Measurements from ENCODE around the gene TLE6. TPM values are rescaled to one million over a fixed set of nuclear protein-coding genes. Genes with fewer than 3 reads are reported as not detected.

Gene TLE6
- total and polyA plus RNA-seq, 2 donors = 1.4 to 4.9 TPM

- Histone ChIP-seq H3K27me3 (ENCODE audit: control insufficient read depth in 2 of 2, insufficient read depth in 1 of 2, low read length in 1 of 2) (peaks cover 0 to 27% of the 10 kb centered on the region in 2 donors), H3K4me3 (ENCODE audit: low read length in 2 of 2) (peak overlapping the region in 1 of 2 donors; percentile 15), H3K27ac (ENCODE audit: low read depth in 1 of 2, low read length in 1 of 2) (no peak overlapping the region), H3K9me3 (ENCODE audit: control insufficient read depth in 2 of 2, insufficient read depth in 1 of 2, low read length in 1 of 2) (peaks cover 0 to 7% of the 10 kb centered on the region in 2 donors), H3K36me3 (ENCODE audit: control insufficient read depth in 2 of 2, insufficient read depth in 2 of 2, low read length in 1 of 2) (no peaks in the 10 kb centered on the region), H3K4me1 (ENCODE audit: control insufficient read depth in 2 of 2, insufficient read depth in 2 of 2, low read length in 2 of 2) (peaks cover 17 to 30% of the 10 kb centered on the region in 2 donors)
- WGBS = 54% methylated on average over 15 of the region's 15 CpGs
- no peak for DNase-seq (ENCODE audit: low read depth in 6 of 9, low spot score in 9 of 9)
Observed at GRCh38 chr19:3042621-3043267, 65.4 kb downstream of the TLE6 start.

Other genes starting within 250 kb of the TLE6 start
- gene SLC39A3, start 237.5 kb upstream of the TLE6 start, total RNA-seq = 21.2 TPM
- gene SLC39A3, start 237.5 kb upstream of the TLE6 start, polyA plus RNA-seq = 19.2 TPM
- gene SGTA, start 194.3 kb upstream of the TLE6 start, total RNA-seq = 29.4 TPM
- gene SGTA, start 194.3 kb upstream of the TLE6 start, polyA plus RNA-seq = 55.4 TPM
- 62.7 TPM for gene THOP1, start 192.1 kb upstream of the TLE6 start, total RNA-seq
- gene THOP1, start 192.1 kb upstream of the TLE6 start, polyA plus RNA-seq = 93.9 TPM
- 4.4 TPM for gene ZNF554, start 157.7 kb upstream of the TLE6 start, total RNA-seq
- 7.1 TPM for gene ZNF554, start 157.7 kb upstream of the TLE6 start, polyA plus RNA-seq
- gene ZNF555, start 136.1 kb upstream of the TLE6 start, total RNA-seq = 4.2 TPM
- gene ZNF555, start 136.1 kb upstream of the TLE6 start, polyA plus RNA-seq = 4.2 TPM
- 0.33 TPM for gene ZNF556, start 110.2 kb upstream of the TLE6 start, total RNA-seq
- 0.16 TPM for gene ZNF556, start 110.2 kb upstream of the TLE6 start, polyA plus RNA-seq
- 3.3 TPM for gene ZNF57, start 76.6 kb upstream of the TLE6 start, total RNA-seq
- 7.8 TPM for gene ZNF57, start 76.6 kb upstream of the TLE6 start, polyA plus RNA-seq
- 7.7 TPM for gene ZNF77, start 32.6 kb upstream of the TLE6 start, total RNA-seq
- 4.6 TPM for gene ZNF77, start 32.6 kb upstream of the TLE6 start, polyA plus RNA-seq
- gene TLE2, start 51.7 kb downstream of the TLE6 start, total RNA-seq = 2.0 TPM
- gene TLE2, start 51.7 kb downstream of the TLE6 start, polyA plus RNA-seq = 16.8 TPM
- gene TLE5, start 84.9 kb downstream of the TLE6 start, total RNA-seq = 302 TPM
- 540 TPM for gene TLE5, start 84.9 kb downstream of the TLE6 start, polyA plus RNA-seq
- gene GNA11, start 116.8 kb downstream of the TLE6 start, total RNA-seq = 6.8 TPM
- gene GNA11, start 116.8 kb downstream of the TLE6 start, polyA plus RNA-seq = 18.4 TPM
- 58.5 TPM for gene GNA15, start 158.5 kb downstream of the TLE6 start, total RNA-seq
- 21.8 TPM for gene GNA15, start 158.5 kb downstream of the TLE6 start, polyA plus RNA-seq
- 24.2 TPM for gene S1PR4, start 201.2 kb downstream of the TLE6 start, total RNA-seq
- gene S1PR4, start 201.2 kb downstream of the TLE6 start, polyA plus RNA-seq = 18.6 TPM
- gene NCLN, start 208.4 kb downstream of the TLE6 start, total RNA-seq = 14.5 TPM
- gene NCLN, start 208.4 kb downstream of the TLE6 start, polyA plus RNA-seq = 62.6 TPM
- 0.28 TPM for gene CELF5, start 247.1 kb downstream of the TLE6 start, total RNA-seq
- 1.4 TPM for gene CELF5, start 247.1 kb downstream of the TLE6 start, polyA plus RNA-seq

All from thymus (tissue), 11 donors.